Measurements from ENCODE around the gene ENOX1.

- TF ChIP-seq POLR2AphosphoS5 (IDR thresholded peaks at IDR 0.05; ENCODE audit: low read depth, low read length) (no peak), REST (IDR thresholded peaks at IDR 0.05; ENCODE audit: insufficient read depth in 1 of 2, low read depth in 2 of 2, low read length in 2 of 2) (no peak), TAF1 (IDR thresholded peaks at IDR 0.05; ENCODE audit: borderline replicate concordance, insufficient read depth, low read length) (no peak), SIN3A (IDR thresholded peaks at IDR 0.05; ENCODE audit: borderline replicate concordance, insufficient read depth, low read length) (no peak), FOXP2 (optimal IDR thresholded peaks at IDR 0.05; ENCODE audit: borderline replicate concordance, extremely low read depth, extremely low read length, insufficient read depth) (no peak)
Measured at GRCh38 chr13:43293561-43293960, 493.2 kb downstream of the ENOX1 start.

Measured in PFSK-1 (cell line).